Measurements from ENCODE around the gene DOCK1. TPM values are rescaled to one million over a fixed set of nuclear protein-coding genes. Genes with fewer than 3 reads are reported as not detected.

The DOCK1 gene
- total RNA-seq, 1 donor from 2014 or later: 44.9 TPM

- DNase-seq (ENCODE audit: low spot score): no peak
Observed at GRCh38 chr10:127458829-127459228, 553.6 kb downstream of the DOCK1 start.

- no peak for DNase-seq (ENCODE audit: low spot score)
Observed at GRCh38 chr10:127459918-127460317, 554.7 kb downstream of the DOCK1 start.

DNA sequence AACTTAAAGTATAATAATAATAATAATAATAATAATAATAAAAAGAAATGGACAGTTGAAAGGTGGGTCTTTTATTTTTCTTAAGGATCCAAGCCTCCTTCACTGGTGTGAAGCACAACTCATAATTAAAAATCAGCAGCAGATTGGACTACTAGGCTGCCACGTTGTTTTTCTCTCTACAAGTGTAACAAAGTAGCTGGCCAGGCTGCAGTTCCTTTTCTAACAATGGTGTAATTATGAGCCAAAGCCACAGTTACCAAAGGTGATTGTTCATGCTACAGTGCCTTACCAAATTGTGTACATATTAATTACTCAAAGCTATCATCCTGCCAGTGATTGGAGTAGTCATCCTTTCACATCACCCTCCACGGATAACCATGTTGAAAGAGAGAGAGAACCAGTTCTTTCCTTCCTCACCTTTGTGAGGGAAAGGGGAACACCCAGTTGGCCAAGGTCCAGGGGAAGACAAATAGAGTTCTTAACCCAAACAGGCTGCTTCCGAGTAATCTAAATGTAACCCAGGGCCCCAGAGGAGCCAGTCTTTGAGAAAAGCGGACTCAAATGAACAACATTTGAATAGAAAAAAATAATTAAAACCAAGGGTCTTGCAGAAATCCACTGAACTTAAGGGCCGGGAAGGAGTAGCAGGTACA is 557.5 kb downstream of the DOCK1 start:
- no peak for DNase-seq (ENCODE audit: low spot score)

GRCh38 chr10:127463548-127463947 is 558.3 kb downstream of the DOCK1 start:
- DNase-seq (ENCODE audit: low spot score): no peak

DNA sequence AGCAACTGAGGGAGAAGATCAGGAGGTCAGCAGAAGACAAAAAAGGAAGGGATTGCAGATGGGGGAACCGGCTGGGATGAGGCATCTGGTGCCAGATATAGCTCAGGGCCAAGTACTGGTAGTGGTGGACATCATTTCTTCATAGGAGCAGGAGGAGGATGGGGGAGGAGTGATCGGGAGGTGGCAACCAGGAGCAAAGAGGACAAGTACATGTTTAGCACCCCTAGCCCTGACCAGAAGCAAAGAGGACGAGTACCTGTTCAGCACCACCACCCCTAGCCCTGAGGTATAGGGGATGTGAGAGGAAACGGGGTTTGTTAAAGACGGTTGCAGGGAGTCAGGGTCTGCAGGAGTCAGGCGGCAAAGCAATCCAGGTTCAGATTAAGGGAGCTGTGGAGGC is 559.3 kb downstream of the DOCK1 start:
- no peak for DNase-seq (ENCODE audit: low spot score)

- DNase-seq (ENCODE audit: low spot score): no peak
Observed at GRCh38 chr10:127467811-127468210, 562.6 kb downstream of the DOCK1 start.

GRCh38 chr10:127468632-127469031 is 563.4 kb downstream of the DOCK1 start:
- DNase-seq (ENCODE audit: low spot score): no peak

DNA sequence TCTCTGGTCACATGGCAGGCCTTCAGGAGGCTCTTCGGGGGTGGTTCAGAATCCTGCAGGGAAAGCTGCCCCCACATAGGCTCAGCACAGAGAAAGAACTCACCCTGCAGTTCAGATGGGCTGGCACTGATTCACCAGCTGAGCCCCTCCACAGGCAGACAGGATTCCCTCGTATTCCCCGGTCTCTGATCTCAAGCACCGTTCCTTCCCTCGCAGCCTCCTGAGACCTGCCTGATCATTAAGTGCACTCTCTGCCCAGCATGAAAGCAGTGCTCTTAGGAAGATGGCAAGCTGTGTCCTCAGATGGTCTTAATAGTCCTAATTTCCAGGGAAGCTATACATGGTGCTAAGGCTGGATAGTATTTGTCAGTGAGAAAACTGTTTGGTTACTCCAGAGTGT is 565.7 kb downstream of the DOCK1 start:
- DNase-seq (ENCODE audit: low spot score): no peak

- no peak for DNase-seq (ENCODE audit: low spot score)
Observed at GRCh38 chr10:127472976-127473375, 567.7 kb downstream of the DOCK1 start.

GRCh38 chr10:127474501-127474900 is 569.3 kb downstream of the DOCK1 start:
- DNase-seq (ENCODE audit: low spot score): no peak

GRCh38 chr10:127485153-127485857 is 580.1 kb downstream of the DOCK1 start:
- DNase-seq (ENCODE audit: low spot score): no peak

GRCh38 chr10:127486355-127486754 is 581.1 kb downstream of the DOCK1 start:
- no peak for DNase-seq (ENCODE audit: low spot score)

DNA sequence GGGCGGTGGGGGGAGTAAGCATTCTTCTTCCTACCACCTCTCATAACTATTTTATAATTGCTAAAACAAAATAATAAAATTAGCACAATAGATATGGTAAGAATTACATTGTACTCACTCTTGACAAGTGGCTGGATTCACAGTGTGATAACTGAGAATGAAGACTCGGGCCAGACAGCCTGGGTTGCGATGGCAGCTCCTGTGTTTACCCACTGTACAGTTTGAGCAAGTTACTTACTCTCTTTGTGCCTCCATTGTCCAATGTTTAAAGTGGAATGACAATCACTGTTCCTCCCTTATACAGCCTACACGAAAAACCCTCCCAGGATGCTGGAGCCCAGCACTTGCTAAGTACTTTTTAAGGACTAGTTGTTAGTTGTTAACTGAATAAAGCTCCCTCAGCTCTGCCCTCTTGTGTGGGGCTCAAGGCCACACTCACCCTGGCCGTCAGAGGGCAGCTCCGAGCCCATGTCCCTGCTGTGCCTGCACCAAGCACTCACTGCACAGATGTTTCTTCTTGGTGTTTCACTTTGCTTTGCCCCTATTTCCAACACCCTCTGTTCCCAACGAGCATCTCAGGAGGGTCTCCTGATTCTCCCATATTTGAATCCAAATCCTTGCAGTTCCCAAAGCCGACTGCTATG is 587.5 kb downstream of the DOCK1 start:
- DNase-seq (ENCODE audit: low spot score): no peak

DNA sequence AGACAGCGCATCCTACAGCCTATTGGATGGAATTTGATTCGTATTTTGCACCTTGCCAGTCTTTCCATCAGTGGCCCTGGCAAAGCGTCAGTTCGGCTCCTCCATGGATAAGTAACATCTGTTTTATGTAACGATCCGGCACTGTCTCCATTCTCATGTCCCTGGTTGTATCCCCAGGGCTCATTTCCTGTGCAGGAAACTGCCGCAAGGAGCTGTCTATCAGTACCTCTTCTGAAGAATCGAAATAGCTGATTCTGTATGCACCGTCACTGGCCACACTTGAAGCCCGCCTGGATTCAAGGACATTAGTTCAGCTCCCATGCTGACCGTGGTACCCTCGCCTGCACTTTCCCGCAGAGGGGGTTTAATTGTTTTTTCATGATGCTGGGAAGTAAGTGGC is 590.8 kb downstream of the DOCK1 start:
- no peak for DNase-seq (ENCODE audit: low spot score)

DNA sequence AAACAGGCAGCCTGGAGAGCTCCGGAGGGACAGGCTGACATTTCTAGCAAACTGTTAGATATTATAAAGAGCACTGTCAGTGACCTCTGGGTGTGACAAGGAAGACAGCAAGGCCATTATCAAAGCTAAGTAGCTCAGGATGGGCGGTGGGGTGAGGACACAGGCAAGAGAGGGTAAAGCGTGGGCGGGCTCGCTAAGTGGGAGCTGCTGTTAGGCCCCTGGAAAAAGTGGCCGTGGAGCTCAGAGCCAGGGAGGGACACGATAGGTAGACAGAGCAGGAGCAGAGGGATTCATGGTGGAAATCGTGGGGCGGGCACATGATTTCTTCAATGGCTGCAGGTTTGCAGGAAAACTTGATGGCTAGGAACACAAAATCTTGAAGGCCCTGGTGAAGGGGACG is 592.5 kb downstream of the DOCK1 start:
- no peak for DNase-seq (ENCODE audit: low spot score)

- DNase-seq (ENCODE audit: low spot score): no peak
Observed at GRCh38 chr10:127498087-127498486, 592.9 kb downstream of the DOCK1 start.

GRCh38 chr10:127500127-127500526 is 594.9 kb downstream of the DOCK1 start:
- DNase-seq (ENCODE audit: low spot score): no peak

Other genes with a start within 250 kb of the DOCK1 start
- gene C10orf90, start 234.7 kb upstream of the DOCK1 start, total RNA-seq: 0.20 TPM